GM19463 (cell line): ENCODE measurements around the gene ANKRD50.

Source experiments
- ATAC-seq: cut with Tn5 transposase; IDR thresholded peaks from one replicate; pipeline ENCODE4 v1.9.1; 2021; ENCODE audit warnings: mild to moderate bottlenecking, moderate library complexity; ENCODE audit not compliant: unreplicated experiment

The ANKRD50 gene

DNA sequence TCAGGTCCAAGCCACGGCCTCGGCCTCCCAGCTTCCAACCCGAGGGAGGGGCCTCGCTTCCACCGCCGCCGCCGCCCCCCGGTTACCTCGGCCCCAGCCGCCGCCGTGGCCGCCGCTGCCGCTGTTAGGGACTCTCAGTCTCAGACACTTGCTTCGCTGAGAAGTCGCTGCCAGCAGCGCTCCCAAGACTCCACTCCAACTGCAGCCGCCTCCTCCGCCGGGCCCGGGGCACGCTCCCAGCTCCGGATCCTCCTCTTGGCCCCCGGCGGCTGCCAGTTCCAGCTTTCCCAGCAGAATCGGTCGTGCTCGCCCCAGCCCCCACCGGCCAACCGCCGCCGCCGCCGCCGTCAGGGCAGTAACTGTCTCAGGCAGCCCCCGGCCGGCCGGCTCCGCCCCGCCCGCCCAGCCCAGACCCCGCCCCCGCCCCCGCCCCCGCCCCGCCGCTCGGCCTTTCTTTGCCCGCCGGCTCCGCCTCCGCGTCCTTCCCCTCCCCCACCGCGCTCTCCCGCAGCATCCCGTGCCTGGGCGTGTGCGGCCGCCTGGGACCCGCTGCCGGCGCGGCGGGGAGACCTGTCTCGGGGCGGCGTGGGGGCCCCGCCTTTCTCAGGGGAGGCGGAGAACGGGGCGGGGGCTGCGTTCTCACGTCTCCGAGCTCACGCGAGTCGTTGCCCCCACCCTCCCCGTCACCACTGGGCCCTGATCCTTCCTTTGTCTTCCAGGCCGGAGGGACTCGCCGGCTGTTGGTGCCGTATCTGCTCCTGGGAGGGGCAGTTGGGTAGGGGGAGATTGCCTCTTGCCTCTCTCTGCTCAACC, at the start of gene ANKRD50:
TSS of gene ANKRD50 (minus strand) at position 361 of the 813 bp plus-strand sequence. CDS start 2,221 bp downstream, outside the sequence.
- peak; percentile 63 for ATAC-seq

DNA sequence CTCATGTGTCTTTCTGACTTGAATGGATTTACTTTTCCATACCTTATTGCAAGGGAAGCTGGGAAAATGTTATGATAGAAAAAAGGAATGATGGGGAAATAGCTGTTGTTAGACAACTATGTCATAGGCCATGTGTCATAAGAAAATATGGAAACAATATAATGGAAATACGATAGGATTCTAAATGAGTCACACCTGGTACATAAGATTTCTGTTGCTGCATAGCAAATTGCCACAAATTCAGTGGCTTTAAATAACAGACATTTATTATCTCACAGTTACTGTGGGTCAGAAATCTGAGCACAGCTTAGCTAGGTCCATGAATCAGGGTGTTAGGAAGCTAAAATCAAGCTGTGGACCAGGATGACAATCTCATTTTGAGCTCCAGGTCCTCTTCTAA, 44.6 kb upstream of the ANKRD50 start:
- ATAC-seq, result no peak

DNA sequence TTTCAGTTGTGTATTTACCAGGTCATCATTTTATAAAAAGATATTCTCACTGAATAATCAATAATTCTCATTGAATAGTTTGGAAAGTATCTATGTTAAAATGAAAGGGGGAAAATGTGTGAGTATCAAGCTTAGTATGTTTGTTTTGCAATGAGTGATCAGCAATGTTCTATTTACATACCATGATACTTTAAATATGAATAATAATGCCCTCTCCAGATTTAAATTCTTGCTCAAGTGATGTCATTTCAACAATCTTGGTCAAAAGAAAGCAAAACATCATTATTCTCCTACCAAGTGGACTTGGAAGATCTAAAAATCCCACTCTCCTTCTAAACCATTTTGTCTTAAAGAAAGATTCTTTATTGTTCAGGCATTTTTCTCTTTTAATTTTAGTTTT, 42.1 kb upstream of the ANKRD50 start:
- no peak for ATAC-seq

GRCh38 chr4:124753941-124754581, 41.5 kb upstream of the ANKRD50 start:
- no peak for ATAC-seq

DNA sequence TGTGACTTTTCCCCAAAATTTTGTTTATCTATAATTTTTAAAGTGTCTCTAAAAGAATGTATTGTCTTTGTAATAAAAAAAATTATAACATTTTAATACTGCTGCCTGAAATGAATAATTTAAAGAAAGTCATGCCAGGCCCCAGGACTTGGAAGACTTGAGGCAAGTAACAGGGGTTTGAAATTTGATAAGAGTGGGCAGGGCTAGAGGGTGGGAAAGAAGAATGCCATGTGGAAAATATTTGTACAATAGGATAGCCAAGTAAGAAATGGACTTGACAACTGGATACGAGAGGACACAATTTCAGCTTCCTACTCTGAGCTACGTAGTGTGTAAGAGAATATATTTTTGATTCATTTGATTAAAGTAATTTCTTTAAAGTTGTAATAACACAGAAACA, 36.9 kb upstream of the ANKRD50 start:
- ATAC-seq, result no peak

GRCh38 chr4:124748965-124749364, 36.4 kb upstream of the ANKRD50 start:
- no peak for ATAC-seq

DNA sequence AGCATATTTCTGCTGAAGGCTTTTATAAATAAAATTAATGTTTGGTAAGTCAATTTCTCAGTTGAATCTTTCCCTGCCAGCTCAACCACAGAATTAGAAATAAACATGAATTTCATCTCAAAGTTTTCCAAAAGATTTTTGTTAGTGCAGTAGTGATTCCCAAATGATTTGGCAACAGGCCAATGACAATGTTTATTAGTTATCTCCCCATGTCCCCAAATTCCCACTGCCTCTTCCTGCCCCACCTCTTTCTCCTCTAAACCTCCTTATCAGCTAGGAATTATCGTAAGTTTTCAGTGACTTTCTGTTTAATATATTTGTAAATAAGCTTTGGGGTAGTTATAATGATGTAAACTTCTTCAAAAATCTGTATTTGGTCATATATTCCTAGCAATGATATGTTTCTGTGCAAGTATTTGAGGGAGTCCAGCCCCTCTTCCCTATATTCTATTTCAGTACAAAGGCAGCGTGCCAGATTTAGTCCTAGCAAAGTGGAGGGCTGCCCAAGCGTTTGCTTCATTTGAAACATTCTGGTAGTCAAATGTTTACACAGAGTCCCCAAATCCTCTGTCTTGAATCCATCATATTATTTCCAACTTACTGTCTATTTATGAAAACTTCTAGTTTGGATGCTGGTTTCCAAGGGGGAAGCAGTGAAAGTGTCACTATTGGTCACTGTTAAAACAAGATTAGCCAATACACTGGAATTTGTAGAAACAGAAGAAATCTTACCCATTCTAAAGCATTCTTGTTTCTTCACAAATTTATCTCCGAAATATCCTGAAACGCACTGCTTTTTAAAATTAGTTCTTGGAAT, 33.7 kb upstream of the ANKRD50 start:
- ATAC-seq, result no peak

DNA sequence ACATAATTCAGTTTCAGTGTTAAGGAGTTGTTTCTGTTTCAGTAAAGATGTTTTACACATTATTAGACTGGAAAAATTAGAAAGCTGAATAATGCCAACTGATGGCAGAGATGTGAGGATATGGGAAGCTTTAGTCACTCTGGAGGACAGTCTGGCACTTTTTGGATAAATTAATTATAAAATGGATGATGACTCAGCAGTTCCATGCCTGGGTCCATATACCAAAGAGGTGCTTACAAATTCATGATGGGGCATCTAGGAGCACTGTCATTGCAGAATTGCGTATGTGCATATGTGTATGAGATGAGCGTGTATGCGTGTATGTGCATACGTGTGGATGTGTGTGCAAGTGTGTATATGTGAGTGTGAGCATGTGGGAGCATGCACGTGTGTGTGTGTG, 31.2 kb upstream of the ANKRD50 start:
- no peak for ATAC-seq

GRCh38 chr4:124740501-124740900, 28.0 kb upstream of the ANKRD50 start:
- no peak for ATAC-seq

- no peak for ATAC-seq
Measured at GRCh38 chr4:124738994-124739393, 26.5 kb upstream of the ANKRD50 start.

DNA sequence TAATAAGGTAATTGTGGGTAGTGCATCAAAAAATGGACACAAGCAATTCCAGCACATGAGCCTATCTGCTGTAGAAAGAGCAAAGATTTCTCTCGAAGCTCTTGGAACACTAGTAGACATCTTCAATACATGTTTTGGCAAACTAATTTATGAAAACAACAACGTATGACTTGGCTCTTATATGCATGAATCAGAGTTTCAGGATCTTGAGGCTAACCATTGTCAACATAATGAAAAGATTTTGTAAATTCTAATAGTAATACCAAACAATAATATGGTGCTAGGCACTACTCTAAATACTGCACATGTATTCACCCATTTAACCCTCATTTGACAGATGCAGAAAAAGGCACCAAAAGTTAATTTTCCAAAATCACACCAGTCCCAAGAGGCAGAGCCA, 25.1 kb upstream of the ANKRD50 start:
- ATAC-seq, result no peak

GRCh38 chr4:124736526-124736925, 24.0 kb upstream of the ANKRD50 start:
- no peak for ATAC-seq

- no peak for ATAC-seq
Measured at GRCh38 chr4:124727331-124727890, 14.9 kb upstream of the ANKRD50 start.

DNA sequence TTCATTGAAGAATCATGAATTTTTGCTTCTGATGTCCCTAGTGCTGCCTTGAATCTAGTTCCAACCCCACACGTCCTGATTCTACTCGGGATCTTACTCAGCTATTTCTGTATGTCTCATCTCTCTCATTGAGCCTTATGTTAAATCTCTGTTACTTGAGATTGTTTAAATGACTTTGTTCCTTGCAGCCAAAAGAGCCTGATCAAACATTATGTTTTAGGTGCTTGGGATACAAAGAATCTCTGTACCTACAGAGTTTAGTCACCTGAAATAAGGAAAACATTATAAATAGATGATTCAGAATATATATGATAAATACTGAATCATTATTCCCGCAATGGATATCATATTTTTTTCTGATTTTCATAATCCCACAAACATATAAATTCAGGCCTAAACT, 13.7 kb upstream of the ANKRD50 start:
- ATAC-seq, result no peak

- no peak for ATAC-seq
Measured at GRCh38 chr4:124722071-124722470, 9.5 kb upstream of the ANKRD50 start.

GRCh38 chr4:124717101-124717500, 4.6 kb upstream of the ANKRD50 start:
- no peak for ATAC-seq

DNA sequence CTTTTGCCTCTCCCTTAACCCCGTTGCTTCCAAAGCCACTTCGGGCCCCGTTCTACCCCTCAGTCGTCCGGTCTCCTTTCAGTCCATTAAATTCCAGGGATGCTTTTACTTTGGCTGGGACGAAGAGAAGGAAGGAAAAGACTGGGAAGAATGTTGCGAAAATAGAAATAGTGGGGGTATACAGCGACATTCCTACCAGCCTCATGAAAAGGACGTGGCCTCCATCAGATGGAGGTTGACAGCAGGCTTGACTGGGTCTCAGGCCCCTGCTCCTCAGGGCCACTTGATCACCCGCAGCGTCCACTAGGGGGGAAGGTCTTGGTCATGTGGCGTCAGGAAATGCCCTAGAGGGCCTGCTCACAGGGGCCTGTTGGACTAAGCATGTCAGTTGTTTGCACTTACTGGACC, 657 bp upstream of the ANKRD50 start:
- peak; percentile 26 for ATAC-seq

- peak; percentile 25 for ATAC-seq
Measured at GRCh38 chr4:124711471-124712371, 811 bp downstream of the ANKRD50 start.

DNA sequence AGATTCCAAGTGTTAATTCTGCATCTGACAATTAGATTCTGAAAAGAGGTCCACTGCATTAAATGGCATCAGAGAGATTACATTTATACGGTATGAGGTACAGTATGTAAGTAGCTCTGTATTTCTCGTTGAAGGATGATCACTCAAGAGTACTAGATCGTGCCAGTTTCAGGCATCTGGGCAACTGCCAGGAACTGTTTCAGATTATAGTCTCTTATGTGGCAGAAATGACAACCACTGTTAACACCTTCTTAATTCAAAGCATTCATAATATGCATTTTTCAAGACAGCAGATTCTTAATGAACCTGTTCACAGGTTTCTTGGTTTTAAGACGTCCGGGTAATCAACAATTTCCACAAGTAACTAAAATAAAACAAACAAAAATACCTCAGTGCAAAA, 1.6 kb downstream of the ANKRD50 start:
- ATAC-seq, result no peak

DNA sequence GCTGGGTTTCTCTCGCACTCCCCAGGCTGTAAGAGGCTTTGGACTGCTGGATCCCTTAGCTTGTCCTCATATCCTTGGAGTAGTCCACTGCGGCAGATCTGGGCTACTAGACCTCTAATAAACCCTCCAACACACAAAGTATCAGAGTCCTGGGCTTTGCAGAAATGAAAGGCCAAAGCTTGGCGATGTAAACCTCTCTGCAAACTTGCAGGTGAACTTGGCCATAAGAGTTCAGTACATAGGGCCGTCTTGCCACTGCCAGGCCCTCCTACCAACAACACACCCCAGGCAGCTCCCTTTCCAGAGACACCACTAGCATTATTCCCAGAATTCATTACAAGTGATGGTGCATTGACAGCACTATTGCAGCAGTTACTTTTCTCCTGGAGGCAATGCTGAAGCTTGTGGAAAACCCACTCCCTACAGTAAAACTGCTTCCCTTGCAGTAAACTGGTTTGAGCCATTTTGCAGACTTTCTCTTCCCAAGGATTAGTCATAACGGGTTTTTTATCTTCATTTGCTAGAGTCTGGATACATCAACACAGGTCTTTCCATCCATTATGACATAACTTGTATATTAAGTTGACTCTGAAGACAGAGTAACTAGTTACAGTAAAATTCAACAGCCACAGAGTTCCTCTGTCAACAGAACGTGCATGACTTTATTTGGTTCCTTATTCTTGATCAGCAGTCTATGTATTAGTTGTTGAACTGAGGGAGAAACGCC, 2.4 kb downstream of the ANKRD50 start:
- ATAC-seq, result no peak
